Tibial nerve (tissue), 4 donors: ENCODE measurements around the gene BCAS2.

ENCODE experiments used
- CTCF ChIP-seq, 5 experiments: fragments of 200-600 bp in 3 of 5; fragments of 450-650 bp in 2 of 5; sonication (generic) in 3 of 5; IDR thresholded peaks; one replicate each; pipeline ENCODE4 v1.5.1; 2016 to 2019; ENCODE audit warnings: antibody characterized with exemption in 5 of 5, mild to moderate bottlenecking in 3 of 5, moderate library complexity in 2 of 5
- EP300 ChIP-seq, 2 donors: sonication (generic); formaldehyde crosslinking; IDR thresholded peaks; one replicate each; pipeline ENCODE4 v1.6.1; 2017; ENCODE audit warnings: antibody characterized with exemption in 2 of 2, mild to moderate bottlenecking in 1 of 2

DNA sequence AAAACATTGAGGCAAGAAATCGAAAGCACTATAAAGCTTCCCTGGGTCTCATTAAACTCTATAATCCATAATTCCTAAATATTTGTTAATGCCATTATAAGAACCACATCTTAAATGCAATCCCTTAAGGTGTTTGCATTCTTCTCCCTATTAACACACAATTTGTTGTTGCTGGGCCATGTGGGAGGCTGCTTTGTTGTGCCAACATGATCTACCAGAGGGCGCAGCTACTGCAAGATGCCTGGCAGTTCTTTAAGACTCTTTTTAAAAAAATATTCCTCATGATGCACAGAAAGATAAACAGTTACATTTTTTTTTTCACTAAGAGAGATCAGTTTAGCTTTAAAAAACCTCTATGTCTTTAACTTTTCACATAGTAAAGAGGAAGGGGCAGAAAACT, 39.0 kb upstream of the BCAS2 start:
- TF ChIP-seq CTCF (IDR thresholded peaks at IDR 0.05) (no peak), EP300 (IDR thresholded peaks at IDR 0.05) (no peak)
